K562 (cell line): ENCODE data around the gene HBEGF. TPM values are rescaled to one million over a fixed set of nuclear protein-coding genes. Genes with fewer than 3 reads are reported as not detected.

Source experiments
- ATAC-seq: fragments of 200-7000 bp; cut with Tn5 transposase; 3 replicates; pipeline ENCODE4 v1.9.1; 2020; ENCODE audit warnings: moderate library complexity
- BruUV-seq: library from RNA; stranded (reverse); fragments of 400-500 nt; replicated peaks from 2 replicates; lab custom pipeline; 2021; lab: Mats Ljungman, UMichigan
- CTCF ChIA-PET: fragments of 300-600 bp; formaldehyde crosslinking; extraction: SDS; loops from one replicate; lab custom pipeline; 2021; ENCODE audit warnings: low intra/inter-chr PET ratio; lab: Yijun Ruan, JAX
- POLR2A ChIA-PET: fragments of 300-600, 350-650 bp; sonication (Branson Sonifier 250); formaldehyde crosslinking; extraction: SDS; loops from one replicate; lab custom pipeline; 2021; ENCODE audit warnings: antibody characterized with exemption, inconsistent platforms; lab: Yijun Ruan, JAX
- DNase-seq, 4 experiments: peaks; one replicate each; pipeline versions ENCODE4 v3.0.0 to v3.0.0-alpha.2; 2011 to 2018; ENCODE audit warnings: low spot score in 3 of 4, mixed read lengths in 3 of 4; ENCODE audit errors: extremely low read depth in 1 of 4
- FAIRE-seq: peaks from 2 replicates; lab custom pipeline; 2011; peaks lifted over from hg19 to GRCh38; lab: Jason Lieb, UNC
- H2AFZ ChIP-seq: 2 replicates; pipeline ENCODE4 v1.6.0; 2011; ENCODE audit warnings: low read depth, low read length, control low read depth, inconsistent platforms
- H3K27ac ChIP-seq: fragments of 200-600 bp; 3 replicates; pipeline ENCODE4 v1.8.0; 2011; ENCODE audit warnings: low read depth, mild to moderate bottlenecking, control low read depth, inconsistent platforms, low read length, moderate library complexity, mixed read lengths; ENCODE audit errors: extremely low read depth
- H3K27me3 ChIP-seq, 2 experiments: fragments of 300-600 bp in 1 of 2; 2 replicates in 1 of 2; 3 replicates in 1 of 2; pipeline versions ENCODE4 v1.6.0 to v1.8.0; 2011; ENCODE audit warnings: inconsistent platforms in 2 of 2, low read length in 2 of 2, mild to moderate bottlenecking in 1 of 2, mixed read lengths in 1 of 2, moderate library complexity in 1 of 2; ENCODE audit not compliant: control insufficient read depth in 2 of 2, insufficient read depth in 2 of 2
- H3K36me3 ChIP-seq: fragments of 300-600 bp; 3 replicates; pipeline ENCODE4 v1.8.0; 2011; ENCODE audit warnings: mild to moderate bottlenecking, low read length, inconsistent platforms; ENCODE audit not compliant: control insufficient read depth, insufficient read depth
- H3K4me1 ChIP-seq, 2 experiments: fragments of 200-600 bp in 1 of 2; replicated peaks in 1 of 2; 2 replicates in 1 of 2; 3 replicates in 1 of 2; pipeline versions ENCODE4 v1.5.1 to v1.8.0; 2011; ENCODE audit warnings: inconsistent platforms in 2 of 2, low read length in 2 of 2, mild to moderate bottlenecking in 1 of 2, mixed read lengths in 1 of 2, moderate library complexity in 1 of 2; ENCODE audit not compliant: control insufficient read depth in 2 of 2, insufficient read depth in 2 of 2
- H3K4me2 ChIP-seq: 2 replicates; pipeline ENCODE4 v1.6.1; 2011; ENCODE audit warnings: low read length, control low read depth, inconsistent platforms, mixed read lengths; ENCODE audit not compliant: insufficient read depth
- H3K4me3 ChIP-seq: fragments of 200-600 bp; sonication (generic), shearing (Covaris generic); 2 replicates; pipeline ENCODE4 v1.5.1; 2016; ENCODE audit warnings: control low read depth, inconsistent platforms
- H3K79me2 ChIP-seq: fragments of 200-600 bp; 3 replicates; pipeline ENCODE4 v1.8.0; 2011; ENCODE audit warnings: low read length, inconsistent platforms; ENCODE audit not compliant: control insufficient read depth, insufficient read depth
- H3K9ac ChIP-seq, 2 experiments: 2 replicates each; pipeline versions ENCODE4 v1.6.0 to v1.6.1; 2011; ENCODE audit warnings: low read depth in 2 of 2, low read length in 2 of 2, control low read depth in 1 of 2, inconsistent platforms in 1 of 2, mild to moderate bottlenecking in 1 of 2, mixed read lengths in 1 of 2; ENCODE audit not compliant: insufficient read depth in 1 of 2
- H3K9me1 ChIP-seq: one replicate; pipeline ENCODE4 v1.6.0; 2011; ENCODE audit warnings: inconsistent platforms, mild to moderate bottlenecking, low read length, moderate library complexity; ENCODE audit not compliant: control insufficient read depth, insufficient read depth
- H3K9me3 ChIP-seq: replicated peaks from 2 replicates; pipeline ENCODE4 v1.5.1; 2011; ENCODE audit warnings: low read depth, low read length, inconsistent platforms; ENCODE audit not compliant: control insufficient read depth, insufficient read depth
- H4K20me1 ChIP-seq: replicated peaks from 2 replicates; pipeline ENCODE4 v1.6.1; 2011; ENCODE audit warnings: low read length, inconsistent platforms, mixed read lengths; ENCODE audit not compliant: control insufficient read depth, insufficient read depth
- CEBPB ChIP-seq: fragments of 450-650 bp; IDR thresholded peaks from 2 replicates; pipeline ENCODE4 v1.6.1; 2016; ENCODE audit warnings: missing genetic modification characterization, missing compliant biosample characterization
- ELF1 ChIP-seq: fragments of 200-800 bp; sonication (Bioruptor generic); IDR thresholded peaks from 2 replicates; pipeline ENCODE4 v1.6.1; 2016; ENCODE audit warnings: missing genetic modification characterization, missing compliant biosample characterization
- GATAD2B ChIP-seq: fragments of 450-650 bp; IDR thresholded peaks from 2 replicates; pipeline ENCODE4 v1.6.1; 2017; ENCODE audit warnings: mild to moderate bottlenecking, borderline replicate concordance
- HBP1 ChIP-seq: fragments of 450-650 bp; formaldehyde crosslinking; IDR thresholded peaks from 2 replicates; pipeline ENCODE4 v1.4.0; 2022; ENCODE audit warnings: missing genetic modification characterization
- HEY1 ChIP-seq: fragments of 250-450 bp; sonication (Bioruptor Pico); IDR thresholded peaks from 2 replicates; pipeline ENCODE4 v1.5.0; 2020; ENCODE audit warnings: mild to moderate bottlenecking, moderate library complexity, borderline replicate concordance
- MAX ChIP-seq: sonication (generic); formaldehyde crosslinking; IDR thresholded peaks from 2 replicates; pipeline ENCODE4 v1.9.0; 2022; ENCODE audit warnings: mild to moderate bottlenecking, missing genetic modification reagents
- NCOA2 ChIP-seq, 2 experiments: fragments of 450-650 bp; IDR thresholded peaks; 2 replicates each; pipeline ENCODE4 v1.6.1; 2018; ENCODE audit warnings: mild to moderate bottlenecking in 2 of 2, moderate library complexity in 1 of 2; ENCODE audit not compliant: partially characterized antibody in 2 of 2
- ZBTB17 ChIP-seq: fragments of 450-650 bp; formaldehyde crosslinking; IDR thresholded peaks from 2 replicates; pipeline ENCODE4 v1.4.0; 2020; ENCODE audit warnings: mild to moderate bottlenecking
- ZSCAN29 ChIP-seq: fragments of 450-650 bp; IDR thresholded peaks from 2 replicates; pipeline ENCODE4 v1.6.1; 2017
- WGBS: fragments of 100-300 bp; shearing (Covaris generic); methylation state at CpG from one replicate; pipeline ENCODE4 v1.1.6; 2016; ENCODE audit warnings: low coverage, mixed read lengths; ENCODE audit not compliant: insufficient coverage; ENCODE audit errors: missing lambda C conversion rate; 5-methylcytosine and 5-hydroxymethylcytosine counted together
- in situ Hi-C: fragments of 300-500 bp; cut with MboI; formaldehyde crosslinking; loops from 4 replicates; pipeline ENCODE4 v1.15.0; 2018; ENCODE audit warnings: inconsistent platforms, mixed read lengths
- intact Hi-C: fragments of 100-400 bp; cut with micrococcal nuclease; formaldehyde crosslinking; loops from 2 replicates; pipeline ENCODE4 v1.14.2; 2022
- polyA plus RNA-seq, 8 experiments: library from polyadenylated mRNA; depleted of rRNA in 4 of 8; stranded (reverse) in 5 of 8; unstranded in 3 of 8; fragments of >200 nt; fragmentation: Nextera tagmentation in 2 of 8; fragmentation: Illumina TruSeq in 1 of 8; extraction: Ambion mirVana in 2 of 8; extraction: Trizol in 1 of 8; gene quantifications; 2 replicates each; pipeline versions ENCODE4 v1.2.1 to v1.2.3, GENCODE V29; 2011 to 2014; ENCODE audit warnings: inconsistent platforms in 1 of 8, missing spikeins in 1 of 8
- total RNA-seq, 7 experiments: library from RNA; depleted of rRNA in 6 of 7; stranded (reverse); fragments of >200 nt in 6 of 7; fragmentation: Illumina TruSeq in 2 of 7; extraction: Trizol in 2 of 7; gene quantifications; 2 replicates each; pipeline versions ENCODE4 v1.2.1 to v1.2.3, GENCODE V29; 2011 to 2021; ENCODE audit warnings: low replicate concordance in 1 of 7
- TF ChIP-seq, protein P1 (sequence below): fragments of 450-650 bp; IDR thresholded peaks from 2 replicates; pipeline ENCODE4 v1.6.1; 2017; ENCODE audit warnings: antibody characterized with exemption, mild to moderate bottlenecking
- TF ChIP-seq, protein P2 (sequence below): fragments of 250-450 bp; sonication (Bioruptor Pico); IDR thresholded peaks from 2 replicates; pipeline ENCODE4 v1.4.0; 2020; ENCODE audit warnings: mild to moderate bottlenecking, moderate library complexity

Gene HBEGF
- total and polyA plus RNA-seq, 9 of the 15 experiments (the other 6 are each of a cell fraction or from before 2014, with no cell fraction given): 0.11 to 1.1 (median 0.60) TPM

DNA sequence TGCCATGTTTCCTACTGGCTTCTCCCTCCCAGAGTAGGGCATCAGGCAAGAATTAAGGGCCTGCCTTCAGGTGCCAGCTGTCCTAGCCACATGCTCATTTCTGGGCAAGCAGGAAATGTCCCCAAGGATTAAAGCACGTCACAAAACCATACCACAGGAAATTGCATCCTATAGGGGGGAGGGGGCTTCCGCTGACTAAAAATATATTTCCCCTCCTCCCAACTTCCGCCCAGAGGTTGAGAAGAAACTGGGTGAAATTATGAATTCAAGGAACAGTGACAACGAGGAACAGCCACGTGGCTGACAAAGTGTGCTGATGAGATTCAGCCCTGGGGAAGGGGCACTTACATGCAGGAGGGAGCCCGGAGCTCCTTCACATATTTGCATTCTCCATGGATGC lies 4.1 kb downstream of the HBEGF start:
- Histone ChIP-seq H3K9ac (no peak overlapping the region), H4K20me1 (no peaks in the 10 kb centered on the region), H3K27ac (no peak overlapping the region), H3K9me1 (no peaks in the 10 kb centered on the region), H3K4me1 (peaks cover 13 to 14% of the 10 kb centered on the region in 2 experiments; a peak in 4 of 5 replicates), H3K79me2 (no peaks in the 10 kb centered on the region), H3K4me3 (no peak overlapping the region), H2AFZ (peak overlapping the region; percentile 60), H3K9me3 (no peaks in the 10 kb centered on the region), H3K27me3 (no peaks in the 10 kb centered on the region), H3K4me2 (no peak overlapping the region), H3K36me3 (no peaks in the 10 kb centered on the region)
- WGBS: 37% methylated on average over 5 of the region's 6 CpGs
- no TSS peak for BruUV-seq
- DNase-seq (no peak), FAIRE-seq (no peak), ATAC-seq (no peak)
- ChIA-PET POLR2A (interaction anchor here (1.4 kb wide), 1 partner anchor 10 kb away, joined by 5 read pairs; no protein-coding TSS in a partner anchor), CTCF (no interaction called here)
- in situ Hi-C loops: no loop called here
- intact Hi-C loops: no loop called here
- TF ChIP-seq MAX (CRISPR knock-in tag) (peak; percentile 29; the same call in 1 of the 2 replicates), CEBPB (no peak), ELF1 (tag) (no peak), HBP1 (CRISPR knock-in tag) (no peak), NCOA2 (IDR thresholded peaks at IDR 0.05; ENCODE audit: partially characterized antibody in 2 of 2) (no peak), ZBTB17 (no peak; the same call in 1 of the 2 replicates), HEY1 (no peak), ZSCAN29 (no peak), GATAD2B (no peak)
- TF ChIP-seq, protein P1, sequence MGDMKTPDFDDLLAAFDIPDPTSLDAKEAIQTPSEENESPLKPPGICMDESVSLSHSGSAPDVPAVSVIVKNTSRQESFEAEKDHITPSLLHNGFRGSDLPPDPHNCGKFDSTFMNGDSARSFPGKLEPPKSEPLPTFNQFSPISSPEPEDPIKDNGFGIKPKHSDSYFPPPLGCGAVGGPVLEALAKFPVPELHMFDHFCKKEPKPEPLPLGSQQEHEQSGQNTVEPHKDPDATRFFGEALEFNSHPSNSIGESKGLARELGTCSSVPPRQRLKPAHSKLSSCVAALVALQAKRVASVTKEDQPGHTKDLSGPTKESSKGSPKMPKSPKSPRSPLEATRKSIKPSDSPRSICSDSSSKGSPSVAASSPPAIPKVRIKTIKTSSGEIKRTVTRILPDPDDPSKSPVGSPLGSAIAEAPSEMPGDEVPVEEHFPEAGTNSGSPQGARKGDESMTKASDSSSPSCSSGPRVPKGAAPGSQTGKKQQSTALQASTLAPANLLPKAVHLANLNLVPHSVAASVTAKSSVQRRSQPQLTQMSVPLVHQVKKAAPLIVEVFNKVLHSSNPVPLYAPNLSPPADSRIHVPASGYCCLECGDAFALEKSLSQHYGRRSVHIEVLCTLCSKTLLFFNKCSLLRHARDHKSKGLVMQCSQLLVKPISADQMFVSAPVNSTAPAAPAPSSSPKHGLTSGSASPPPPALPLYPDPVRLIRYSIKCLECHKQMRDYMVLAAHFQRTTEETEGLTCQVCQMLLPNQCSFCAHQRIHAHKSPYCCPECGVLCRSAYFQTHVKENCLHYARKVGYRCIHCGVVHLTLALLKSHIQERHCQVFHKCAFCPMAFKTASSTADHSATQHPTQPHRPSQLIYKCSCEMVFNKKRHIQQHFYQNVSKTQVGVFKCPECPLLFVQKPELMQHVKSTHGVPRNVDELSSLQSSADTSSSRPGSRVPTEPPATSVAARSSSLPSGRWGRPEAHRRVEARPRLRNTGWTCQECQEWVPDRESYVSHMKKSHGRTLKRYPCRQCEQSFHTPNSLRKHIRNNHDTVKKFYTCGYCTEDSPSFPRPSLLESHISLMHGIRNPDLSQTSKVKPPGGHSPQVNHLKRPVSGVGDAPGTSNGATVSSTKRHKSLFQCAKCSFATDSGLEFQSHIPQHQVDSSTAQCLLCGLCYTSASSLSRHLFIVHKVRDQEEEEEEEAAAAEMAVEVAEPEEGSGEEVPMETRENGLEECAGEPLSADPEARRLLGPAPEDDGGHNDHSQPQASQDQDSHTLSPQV: 0 out of 2 replicates have a peak, but pooled peaks have one; percentile 24
- TF ChIP-seq, protein P2, sequence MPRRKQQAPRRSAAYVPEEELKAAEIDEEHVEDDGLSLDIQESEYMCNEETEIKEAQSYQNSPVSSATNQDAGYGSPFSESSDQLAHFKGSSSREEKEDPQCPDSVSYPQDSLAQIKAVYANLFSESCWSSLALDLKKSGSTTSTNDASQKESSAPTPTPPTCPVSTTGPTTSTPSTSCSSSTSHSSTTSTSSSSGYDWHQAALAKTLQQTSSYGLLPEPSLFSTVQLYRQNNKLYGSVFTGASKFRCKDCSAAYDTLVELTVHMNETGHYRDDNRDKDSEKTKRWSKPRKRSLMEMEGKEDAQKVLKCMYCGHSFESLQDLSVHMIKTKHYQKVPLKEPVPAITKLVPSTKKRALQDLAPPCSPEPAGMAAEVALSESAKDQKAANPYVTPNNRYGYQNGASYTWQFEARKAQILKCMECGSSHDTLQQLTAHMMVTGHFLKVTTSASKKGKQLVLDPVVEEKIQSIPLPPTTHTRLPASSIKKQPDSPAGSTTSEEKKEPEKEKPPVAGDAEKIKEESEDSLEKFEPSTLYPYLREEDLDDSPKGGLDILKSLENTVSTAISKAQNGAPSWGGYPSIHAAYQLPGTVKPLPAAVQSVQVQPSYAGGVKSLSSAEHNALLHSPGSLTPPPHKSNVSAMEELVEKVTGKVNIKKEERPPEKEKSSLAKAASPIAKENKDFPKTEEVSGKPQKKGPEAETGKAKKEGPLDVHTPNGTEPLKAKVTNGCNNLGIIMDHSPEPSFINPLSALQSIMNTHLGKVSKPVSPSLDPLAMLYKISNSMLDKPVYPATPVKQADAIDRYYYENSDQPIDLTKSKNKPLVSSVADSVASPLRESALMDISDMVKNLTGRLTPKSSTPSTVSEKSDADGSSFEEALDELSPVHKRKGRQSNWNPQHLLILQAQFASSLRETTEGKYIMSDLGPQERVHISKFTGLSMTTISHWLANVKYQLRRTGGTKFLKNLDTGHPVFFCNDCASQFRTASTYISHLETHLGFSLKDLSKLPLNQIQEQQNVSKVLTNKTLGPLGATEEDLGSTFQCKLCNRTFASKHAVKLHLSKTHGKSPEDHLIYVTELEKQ: no peak
